Activated naive CD8-positive, alpha-beta T cell treated with anti-CD3 and anti-CD28 coated beads, Interleukin-2, amount 50 U/mL, for 16 hours (primary cell): ENCODE measurements around the gene CTPS2.
"Not testable (repeated sequence)": the region's sequence is repeated elsewhere in the genome, so short reads cannot be mapped to it uniquely, and the experiment has no call there.

Source experiments
- DNase-seq: peaks from one replicate; pipeline ENCODE4 v3.0.0-alpha.2; 2020; ENCODE audit warnings: low read depth, low spot score

Gene CTPS2

DNA sequence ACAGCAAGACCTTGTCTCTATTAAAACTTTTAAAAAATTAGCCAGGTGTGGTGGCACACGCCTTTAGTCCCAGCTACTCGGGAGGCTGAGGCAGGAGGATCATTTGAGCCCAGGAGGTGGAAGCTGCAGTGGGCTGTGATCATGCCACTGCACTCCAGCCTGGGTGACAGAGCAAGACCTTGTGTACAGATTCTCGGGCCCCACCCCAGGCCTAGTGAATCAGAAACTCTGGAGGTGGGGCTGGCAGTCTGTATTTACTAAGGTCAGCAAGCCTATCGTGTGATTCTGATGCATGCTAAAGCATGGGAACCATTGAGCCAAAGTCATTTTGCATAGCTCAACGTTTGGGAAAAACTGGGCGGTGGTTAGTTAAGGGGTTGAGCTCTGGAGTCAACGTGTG, 59.0 kb downstream of the CTPS2 start:
- DNase-seq: no peak

DNA sequence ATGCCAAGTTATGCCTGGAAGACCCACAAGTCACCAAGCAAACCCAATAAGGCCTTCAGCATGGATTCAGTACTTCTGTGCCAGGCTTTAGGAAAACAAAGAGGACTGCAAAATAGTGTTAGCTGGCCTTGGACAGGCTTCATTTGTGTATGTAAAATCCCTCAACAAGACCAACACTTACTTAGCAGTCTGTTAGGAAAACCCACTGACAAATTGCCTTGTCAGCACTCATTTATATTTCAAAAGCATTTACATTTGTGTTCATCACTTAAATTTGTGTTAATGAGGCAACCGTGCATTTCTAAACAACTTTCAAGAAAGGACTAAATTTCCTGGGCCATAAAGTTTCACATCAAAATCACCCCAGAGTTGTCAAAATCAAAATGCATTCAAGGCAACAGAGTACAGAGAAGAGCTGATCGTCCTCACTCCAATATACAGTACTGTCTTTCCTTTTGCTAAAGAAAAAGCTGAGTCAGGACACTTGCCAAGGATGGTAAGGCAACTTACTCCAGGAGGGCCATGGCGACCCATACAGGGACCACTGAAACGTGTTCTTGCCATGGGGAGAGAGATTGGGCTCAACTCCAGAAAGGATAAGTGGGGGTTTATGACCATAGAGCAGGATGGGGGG, 61.0 kb downstream of the CTPS2 start:
- DNase-seq: no peak

DNA sequence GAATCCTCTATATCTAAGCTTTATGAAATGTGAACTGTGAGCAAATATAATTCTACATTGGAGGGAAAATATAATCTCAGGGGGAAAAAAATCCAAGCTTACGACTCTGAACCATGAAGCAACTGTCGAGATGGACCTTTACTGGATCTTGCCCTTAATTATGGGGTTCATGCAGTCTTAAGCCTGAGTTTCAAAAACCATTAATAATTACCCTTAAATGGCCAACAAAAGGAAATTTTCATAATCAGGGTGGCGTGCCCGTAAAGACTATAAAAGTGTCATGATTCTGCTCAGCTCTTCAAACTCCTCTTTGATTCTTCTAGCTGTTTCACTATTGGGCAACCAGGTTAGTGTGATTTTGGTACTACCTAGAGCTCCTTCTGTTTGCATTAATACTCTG, 62.6 kb downstream of the CTPS2 start, which contains the start of gene S100G:
Gene S100G, plus strand, starts transcription at position 301 of the 400 bp plus-strand sequence. CDS start 849 bp downstream, outside the sequence.
- no peak for DNase-seq

DNA sequence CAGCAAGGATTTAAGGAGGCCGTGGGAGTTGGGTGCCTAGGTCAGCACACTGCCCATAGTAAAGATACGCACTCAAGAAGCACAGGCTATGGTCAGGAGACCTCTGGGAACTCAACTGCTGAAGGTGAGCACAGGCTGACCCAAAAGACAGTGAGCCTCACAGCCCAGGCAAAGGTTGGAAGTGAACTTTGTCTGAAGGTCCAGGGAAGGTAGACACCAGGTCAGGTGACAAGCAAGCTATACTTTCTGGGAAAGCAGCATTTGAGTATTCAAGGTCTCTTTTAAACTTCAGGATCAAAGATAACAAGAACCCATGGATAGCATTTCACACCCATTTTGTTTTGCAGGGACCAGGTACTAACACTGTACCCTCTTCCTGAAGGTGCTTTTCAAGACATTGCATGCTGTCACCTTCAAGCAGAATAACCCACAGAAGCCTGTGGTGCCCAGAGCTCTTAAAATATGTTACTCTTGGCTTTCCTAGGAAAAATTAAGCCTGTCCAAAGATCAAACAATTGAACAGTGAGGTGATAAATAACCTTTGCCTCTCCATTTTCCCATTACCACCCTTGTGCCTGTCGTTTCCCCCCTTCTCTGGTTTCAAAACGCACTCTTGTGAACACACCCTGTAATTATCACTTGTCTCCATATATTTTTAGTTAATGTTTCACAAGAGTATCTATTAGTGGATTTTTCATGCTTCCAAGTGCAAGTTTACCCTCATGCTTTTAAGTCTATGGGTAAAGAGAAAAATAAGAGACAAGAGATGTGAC, 65.9 kb downstream of the CTPS2 start:
- no peak for DNase-seq

DNA sequence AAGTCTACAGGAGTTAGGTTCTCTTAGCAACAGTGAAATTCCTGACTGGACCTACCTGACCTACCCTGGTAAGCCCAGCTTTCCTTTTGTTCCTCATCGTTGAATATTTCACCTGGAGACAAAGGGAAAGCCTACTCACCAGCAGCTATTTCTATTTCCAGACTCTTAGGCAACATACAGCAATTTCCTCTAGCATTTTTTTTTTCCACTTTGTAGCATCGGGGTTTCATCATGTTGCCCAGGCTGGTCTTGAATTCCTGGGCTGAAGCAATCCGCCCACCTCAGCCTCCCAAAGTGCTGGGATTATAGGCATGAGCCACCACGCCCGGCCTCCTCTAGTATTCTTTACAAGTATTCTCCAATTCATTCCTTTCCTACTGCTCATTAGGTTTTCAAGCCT, 69.3 kb downstream of the CTPS2 start:
- no peak for DNase-seq

DNA sequence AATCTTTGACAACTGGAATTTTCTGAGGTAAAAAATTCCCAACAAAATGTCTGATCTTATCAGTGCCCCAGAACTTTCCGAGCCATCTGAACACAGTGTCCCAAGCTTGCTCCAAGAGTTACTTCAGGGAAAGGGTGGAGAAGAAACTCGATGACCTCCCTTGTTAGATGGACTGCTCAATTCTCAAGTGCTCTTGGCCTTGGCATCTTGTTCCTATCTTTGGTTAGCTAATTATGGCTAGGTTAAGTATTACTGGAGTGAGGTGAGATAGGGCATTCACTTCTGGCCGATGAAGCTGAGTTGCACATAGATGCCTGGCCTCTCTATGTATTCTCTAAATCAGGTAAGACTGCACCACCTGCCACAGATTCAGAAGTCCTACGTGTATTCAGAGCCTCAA, 71.6 kb downstream of the CTPS2 start:
- no peak for DNase-seq

DNA sequence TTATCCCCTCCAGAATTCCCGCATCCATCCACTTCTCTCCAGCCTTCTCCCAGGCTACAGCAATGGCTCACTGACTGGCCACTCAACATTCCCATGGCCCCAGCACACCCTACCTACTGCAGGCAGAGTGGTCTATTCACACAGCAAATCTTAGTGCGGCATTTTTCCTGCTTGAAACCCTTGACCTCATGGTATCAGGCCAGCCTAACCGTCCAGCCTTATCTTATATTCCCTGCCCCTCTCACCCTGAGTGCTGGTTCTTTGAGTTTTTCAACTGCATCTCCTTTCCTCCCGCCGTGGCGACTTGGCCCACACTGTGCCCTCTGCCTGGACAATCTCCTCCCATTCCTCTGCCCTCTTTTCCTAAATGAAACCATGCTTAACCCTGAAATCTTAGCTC, 72.5 kb downstream of the CTPS2 start:
- DNase-seq: no peak

DNA sequence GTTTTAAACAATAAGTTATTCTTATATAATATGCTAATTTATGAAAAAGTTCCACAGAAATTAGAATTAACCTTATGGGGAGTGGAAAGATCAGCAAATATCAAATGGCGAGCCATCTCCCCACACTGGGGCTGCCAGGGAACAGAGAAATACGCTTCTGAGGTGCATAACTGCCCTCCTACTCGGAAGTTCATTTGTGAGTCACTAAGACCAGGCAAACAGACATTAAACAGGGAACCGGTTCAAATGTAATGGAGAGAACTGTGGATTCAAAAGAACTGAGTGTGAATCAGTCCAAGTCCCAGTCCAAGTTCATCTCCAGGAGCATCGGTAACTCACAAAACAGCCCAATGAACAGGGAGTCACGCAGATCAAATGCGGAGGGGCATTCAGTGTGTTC, 73.9 kb downstream of the CTPS2 start:
- DNase-seq: no peak

DNA sequence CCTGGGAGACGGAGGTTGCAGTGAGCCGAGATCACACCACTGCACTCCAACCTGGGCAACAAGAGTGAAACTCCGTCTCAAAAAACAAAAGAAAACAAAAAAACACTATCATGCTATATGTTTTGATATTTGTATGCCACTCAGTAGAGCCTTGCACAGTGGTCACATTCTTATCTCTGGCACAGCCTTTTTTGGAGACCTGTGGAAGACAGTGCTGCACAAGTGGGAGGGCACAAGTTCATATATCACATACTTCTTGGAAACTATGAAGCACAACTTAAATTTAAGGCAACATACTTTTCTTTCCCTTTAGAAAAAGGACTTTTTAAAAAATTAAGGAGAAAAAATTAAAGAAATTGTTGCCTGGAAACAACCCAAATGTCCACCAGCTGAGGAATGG, 76.9 kb downstream of the CTPS2 start:
- no peak for DNase-seq

DNA sequence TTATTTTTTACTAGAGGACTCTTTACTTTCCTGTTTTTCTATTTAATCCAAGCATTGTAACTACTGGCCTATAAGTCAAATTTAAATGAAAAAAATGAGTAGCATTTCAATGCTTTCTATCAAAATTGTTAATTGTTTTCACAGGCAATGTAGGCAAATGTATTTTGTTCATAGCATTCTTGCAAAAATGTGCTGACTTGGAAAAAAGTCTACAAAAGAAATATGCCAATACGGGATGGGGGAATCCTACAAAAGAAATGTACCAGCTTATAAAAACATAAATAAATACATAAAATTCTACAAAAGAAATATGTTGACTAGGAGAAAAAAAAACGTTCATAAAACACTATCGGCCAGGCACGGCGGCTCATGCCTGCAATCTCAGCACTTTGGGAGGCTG, 77.4 kb downstream of the CTPS2 start:
- no peak for DNase-seq

DNA sequence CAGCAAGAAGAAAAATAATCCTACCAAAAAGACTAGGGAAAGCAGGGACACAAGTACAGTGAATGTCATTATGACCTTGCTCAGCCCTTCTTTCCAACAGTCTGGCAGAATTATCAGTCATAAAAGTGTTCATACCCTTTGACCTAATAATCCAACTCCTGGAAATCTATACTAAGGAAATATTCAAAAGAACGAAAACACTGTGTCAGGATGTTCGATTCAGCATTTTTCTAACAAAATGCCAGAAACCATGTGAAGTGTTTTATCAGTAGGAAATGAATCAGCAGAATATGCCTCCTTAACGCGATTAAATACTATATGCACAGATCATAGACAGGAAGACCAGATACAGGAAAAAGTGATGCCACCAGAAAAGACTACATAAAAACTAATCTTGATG, 78.7 kb downstream of the CTPS2 start:
- DNase-seq: no peak

DNA sequence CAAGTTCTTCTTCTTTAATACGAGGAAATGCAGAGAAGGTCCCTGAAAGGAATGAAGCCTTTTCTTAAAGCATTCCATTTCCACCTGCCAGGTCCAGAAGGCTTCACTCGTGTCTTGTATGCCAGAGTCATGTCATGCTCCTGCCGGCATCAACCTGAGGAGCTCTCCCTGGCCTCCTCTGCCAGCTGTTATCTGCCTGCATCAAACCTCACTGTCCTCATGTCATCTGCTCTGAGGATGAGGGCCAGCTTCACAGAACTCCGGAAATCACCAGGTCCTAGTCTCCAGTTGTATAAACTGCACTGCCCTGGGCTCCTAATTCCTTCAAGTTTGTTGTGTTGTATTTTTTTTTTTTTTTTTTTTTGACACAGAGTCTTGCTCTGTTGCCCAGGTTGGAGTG, 82.6 kb downstream of the CTPS2 start:
- no peak for DNase-seq

DNA sequence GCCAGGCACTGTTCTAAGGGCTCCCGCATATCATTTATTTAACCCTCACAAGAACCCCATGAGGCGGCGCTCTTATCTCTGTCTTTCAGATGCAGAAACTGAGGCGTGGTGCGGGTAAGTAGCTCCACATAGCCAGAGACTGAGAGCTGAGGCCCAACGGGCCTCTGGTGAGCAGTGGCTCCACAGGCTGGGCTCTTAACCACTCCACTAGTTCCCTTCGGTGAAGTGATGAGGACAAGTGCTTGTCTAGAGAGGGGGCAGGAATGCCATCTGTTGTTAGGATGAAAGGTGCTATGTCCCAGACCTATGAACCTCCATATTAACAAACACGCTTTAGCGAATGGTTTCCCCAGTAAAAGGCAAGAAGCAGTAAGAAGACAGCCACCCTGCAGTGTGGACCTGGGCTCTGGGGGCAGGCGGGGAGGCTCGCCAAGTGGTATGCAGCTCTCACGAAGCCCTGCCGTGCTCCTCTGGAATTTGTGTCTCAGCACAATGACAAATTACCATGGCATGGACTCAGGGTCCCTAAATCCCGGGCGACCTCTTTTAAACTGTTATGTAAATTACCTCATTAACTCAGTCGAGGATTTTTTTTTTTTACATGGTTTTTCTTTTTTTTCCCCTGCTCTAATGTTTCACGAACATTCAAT, 83.4 kb downstream of the CTPS2 start:
- DNase-seq: no peak

DNA sequence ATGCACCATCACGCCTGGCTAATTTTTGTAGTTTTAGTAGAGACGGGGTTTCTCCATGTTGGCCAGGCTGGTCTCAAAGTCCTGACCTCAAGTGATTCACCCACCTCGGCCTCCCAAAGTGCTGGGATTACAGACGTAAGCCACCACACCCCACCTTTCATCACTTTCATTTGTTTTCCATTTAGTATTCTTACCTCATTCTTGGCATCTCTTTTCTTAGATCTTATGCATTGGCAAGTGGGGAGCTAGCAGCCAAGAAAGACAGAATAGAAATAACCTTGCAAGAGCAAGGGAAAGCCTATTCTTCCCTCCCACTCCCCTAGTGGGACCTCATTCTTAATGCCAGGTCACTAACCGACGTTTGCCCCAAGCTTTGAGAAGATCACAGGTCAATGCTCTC, 84.0 kb downstream of the CTPS2 start:
- not testable (repeated sequence) for DNase-seq

DNA sequence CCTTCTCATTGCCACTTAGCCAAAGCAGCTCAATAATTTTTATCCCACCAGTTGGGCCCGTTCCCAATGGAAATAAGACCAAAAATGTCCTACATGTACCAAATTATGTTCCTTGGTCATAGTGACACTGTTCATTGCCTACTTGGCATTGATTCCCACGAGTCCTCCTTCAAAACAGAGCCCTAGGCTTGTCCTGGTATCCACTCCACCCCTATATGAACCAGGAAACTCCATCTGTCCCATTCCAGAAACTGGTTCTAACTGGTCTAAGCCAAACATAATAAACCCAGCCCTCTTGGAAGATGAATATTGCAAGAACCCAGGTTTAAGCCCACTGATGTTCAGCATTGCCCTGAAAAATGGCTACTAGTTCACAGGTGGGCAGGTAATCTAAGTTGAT, 93.4 kb downstream of the CTPS2 start:
- no peak for DNase-seq

DNA sequence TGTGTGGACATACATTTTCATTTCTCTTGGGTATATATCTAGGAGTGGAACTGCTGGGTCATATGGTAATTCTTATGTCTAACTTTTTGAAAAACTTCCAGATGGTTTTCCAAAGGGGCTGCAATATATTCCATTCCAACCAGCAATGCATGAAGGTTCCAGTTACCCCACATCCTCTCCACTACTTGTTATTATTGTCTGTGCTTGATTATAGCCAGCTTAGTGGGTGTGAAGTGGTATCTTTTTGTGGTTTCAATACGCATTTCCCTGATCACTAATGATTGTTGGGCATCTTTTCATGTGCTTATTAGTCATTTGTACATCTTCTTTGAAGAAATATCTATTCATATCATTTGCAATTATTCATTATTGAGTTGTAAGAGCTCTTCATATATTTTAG, 94.0 kb downstream of the CTPS2 start:
- DNase-seq: no peak

DNA sequence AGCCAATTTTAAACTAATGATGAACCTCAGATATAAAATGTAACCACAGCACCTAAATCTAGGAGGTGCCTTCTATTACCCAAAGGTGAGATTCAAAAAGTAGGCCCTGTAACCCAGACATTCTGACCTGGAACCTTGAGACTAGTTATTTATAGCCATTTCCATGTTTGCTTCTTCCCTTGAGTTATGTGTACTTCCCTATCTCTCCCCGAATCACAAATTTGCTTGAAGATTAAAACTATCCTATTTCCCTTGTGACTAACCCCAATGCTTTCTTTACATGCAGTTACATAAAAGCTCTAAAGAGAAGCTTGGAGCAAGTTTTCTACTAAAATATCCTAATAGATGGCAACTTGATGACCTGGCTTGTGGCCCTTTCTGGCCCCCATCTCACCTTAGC, 95.1 kb downstream of the CTPS2 start:
- no peak for DNase-seq

DNA sequence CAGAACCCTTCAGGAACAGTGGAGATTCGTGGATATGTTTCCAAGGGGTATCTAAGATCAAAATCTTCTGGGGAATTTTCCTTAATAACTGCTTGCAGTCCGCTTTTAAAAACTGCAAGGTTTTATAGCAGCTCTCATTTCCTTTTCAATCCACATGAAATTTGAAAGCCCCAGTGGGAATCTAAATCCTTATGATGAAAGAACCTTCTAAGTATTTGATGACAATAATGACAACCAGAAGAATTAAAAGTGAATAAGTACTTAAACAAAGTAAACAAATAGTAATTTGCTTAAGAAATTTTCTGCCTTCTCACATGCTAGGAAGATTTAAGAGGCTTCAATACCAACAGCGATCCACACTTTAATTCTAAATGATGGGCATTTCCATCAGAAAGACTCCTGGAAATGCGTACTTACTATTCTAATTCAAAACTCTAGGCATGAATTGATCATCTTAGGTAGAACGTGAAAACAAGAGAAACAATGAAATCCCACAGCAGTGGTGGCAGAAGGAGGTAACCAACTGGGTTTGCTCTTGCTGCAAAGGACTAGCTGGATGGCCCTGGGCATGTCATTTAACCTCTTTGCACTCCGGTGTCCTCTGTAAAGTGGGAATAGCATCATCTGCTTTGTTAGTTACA, 100.1 kb downstream of the CTPS2 start:
- DNase-seq: no peak

DNA sequence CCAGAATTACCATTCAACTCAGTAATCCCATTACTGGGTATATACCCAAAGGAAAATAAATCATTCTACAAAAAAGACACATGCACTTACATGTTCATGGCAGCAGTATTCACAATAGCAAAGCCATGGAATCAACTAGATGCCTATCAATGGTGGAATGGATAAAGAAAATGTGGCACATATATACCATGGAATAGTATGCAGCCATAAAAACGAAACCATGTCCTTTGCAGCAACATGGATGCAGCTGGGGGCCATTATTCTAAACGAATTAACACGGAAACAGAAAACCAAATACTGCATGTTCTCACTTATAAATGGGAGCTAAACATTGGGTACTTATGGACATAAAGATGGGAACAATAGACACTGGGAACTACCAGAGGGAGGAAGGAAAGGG, 101.8 kb downstream of the CTPS2 start:
- DNase-seq: not testable (repeated sequence)

DNA sequence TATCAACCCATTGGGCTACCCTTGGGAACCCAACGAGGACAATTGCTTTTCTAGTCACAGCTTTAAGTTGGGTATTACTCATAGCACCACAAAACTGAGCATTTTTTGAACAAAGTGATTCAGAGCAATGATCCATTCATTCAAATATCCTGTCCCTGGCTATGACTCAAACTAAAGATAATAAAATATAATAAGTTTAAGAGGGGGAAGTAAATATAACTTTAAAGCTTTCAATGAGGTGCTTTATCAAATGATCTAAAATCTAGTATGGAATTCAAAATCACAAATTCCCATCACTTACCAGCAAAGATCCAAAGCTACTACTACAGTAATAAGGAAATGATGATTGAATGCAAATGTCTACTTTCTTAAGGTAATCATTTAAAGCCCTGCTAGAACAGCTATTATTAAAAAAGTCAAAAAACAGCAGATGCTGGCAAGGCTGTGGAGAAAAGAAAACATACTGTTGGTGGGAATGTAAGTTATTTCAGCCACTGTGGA, 102.3 kb downstream of the CTPS2 start:
- no peak for DNase-seq

DNA sequence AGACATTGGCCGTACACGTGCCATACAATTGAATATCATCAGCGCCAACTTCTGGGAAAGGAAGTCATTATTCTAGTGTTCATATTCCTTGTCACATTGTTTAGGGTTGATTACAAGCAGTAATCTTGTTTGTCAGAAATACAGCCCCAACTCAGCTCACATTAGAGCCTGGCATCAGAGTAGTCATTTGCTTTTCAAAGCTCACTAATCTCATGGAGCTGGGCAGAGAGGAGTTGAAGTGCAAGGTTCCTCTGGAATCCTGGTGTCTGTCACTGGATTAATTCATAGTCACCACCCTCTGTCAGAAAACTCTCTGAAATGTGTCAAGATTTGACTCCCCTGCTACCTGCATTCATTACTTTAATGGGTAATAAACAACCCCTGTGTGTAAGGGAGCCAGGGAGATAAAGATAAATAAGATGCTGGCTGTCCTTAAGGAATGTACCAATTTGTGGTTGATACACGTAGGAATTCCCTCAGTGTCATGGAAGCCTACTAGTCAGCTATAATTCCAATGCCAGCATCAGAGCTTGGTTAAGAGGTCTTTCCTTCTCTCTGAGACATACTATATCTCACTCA, 106.2 kb downstream of the CTPS2 start:
- no peak for DNase-seq

DNA sequence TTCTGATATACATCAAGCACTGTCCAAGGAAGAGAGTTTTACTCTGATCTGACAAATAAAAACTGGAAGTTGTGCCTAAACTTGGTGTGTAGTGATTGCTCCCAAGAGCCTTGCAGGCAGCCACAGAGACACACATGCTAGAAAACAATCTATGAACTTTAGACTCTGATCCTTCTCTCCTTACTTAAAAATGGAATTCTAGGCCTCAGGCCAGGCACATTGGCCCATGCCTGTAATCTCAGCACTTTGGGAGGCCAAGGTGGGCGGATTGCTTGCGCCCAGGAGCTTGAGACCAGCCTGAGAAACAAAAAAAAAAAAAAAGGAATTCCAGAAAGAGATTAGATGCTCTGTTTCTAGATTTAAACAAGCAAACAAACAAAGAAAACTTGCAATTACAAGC, 108.1 kb downstream of the CTPS2 start:
- no peak for DNase-seq
